ENCODE results near the gene MAP4. TPM values are rescaled to one million over a fixed set of nuclear protein-coding genes. Genes with fewer than 3 reads are reported as not detected.
"Not testable (repeated sequence)": the region's sequence is repeated elsewhere in the genome, so short reads cannot be mapped to it uniquely, and the experiment has no call there.

MAP4 gene, protein sequence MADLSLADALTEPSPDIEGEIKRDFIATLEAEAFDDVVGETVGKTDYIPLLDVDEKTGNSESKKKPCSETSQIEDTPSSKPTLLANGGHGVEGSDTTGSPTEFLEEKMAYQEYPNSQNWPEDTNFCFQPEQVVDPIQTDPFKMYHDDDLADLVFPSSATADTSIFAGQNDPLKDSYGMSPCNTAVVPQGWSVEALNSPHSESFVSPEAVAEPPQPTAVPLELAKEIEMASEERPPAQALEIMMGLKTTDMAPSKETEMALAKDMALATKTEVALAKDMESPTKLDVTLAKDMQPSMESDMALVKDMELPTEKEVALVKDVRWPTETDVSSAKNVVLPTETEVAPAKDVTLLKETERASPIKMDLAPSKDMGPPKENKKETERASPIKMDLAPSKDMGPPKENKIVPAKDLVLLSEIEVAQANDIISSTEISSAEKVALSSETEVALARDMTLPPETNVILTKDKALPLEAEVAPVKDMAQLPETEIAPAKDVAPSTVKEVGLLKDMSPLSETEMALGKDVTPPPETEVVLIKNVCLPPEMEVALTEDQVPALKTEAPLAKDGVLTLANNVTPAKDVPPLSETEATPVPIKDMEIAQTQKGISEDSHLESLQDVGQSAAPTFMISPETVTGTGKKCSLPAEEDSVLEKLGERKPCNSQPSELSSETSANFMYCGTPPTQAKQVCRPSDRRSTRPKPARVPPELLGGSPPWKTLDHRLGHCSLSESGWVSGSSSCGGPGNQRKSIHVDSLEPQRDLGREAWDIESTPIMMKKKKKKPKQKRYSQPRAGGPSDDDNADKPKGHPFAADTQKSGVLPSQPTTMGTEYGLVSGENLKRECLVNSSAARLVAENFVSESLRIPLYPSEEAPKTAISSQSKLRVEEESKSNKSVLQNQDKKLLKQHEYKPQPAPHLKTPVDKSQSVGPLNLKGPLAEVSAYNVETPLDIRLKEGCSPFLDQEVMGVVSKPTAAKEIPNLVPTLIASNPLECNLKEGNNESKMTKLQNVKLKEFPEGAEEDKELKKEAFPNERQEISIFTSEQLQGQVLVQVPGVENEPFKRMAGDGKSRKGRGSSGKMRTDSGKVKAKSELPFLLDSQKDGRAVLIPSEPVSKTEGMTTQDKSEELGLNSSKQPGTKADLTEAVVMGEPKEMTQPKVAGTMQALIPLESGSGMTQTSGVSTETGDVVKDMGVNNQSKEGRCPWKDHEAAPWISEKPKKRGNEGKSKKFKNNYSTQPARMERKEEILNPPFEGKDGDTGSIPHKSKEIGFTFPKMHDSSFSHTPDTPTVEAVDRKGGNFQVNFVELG (N-terminal part only)
- 121 and 132 TPM in 2 replicates for total RNA-seq (2014; rRNA removed; shearing (Covaris generic))
- polyA plus RNA-seq (2016; fragmentation: Nextera tagmentation; extraction: Ambion mirVana), result 235 and 253 TPM in 2 replicates

DNA sequence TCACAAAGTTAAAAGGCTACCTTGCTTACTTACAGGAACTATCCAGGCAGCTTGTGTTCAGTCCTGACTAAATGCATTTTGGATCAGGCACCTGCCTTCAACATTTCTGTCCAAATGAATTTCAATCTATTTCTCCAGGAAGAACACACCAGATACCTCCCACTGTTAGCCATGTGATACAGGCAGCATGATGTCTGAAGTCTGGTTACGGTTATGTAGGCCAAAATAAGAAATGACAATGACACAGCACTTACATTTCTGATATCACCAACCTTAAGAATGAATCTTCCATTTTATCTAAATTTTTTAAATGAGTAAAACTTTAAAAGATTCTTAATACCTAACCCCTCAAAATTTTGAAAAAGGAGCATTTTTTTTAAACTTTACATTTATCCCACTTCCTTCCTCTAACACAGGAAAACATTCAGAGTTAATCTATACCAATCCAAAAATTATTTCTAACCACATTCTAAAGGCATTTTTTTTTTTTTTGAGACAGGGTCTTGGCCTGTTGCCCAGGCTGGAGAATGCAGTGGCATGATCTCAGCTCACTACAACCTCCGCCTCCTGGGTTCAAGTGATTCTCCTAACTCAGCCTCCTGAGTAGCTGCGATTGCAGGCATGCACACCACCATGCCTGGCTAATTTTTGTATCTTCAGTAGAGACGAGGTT lies at the start of gene MAP4:
Gene MAP4 (minus strand): TSS at position 116 of the 673 bp plus-strand sequence. CDS start 17,556 bp downstream, outside the sequence.
- 47 to 51% methylated on average over 4 of the region's 4 CpGs for WGBS, 2 experiments (ENCODE audit: low coverage in 1 of 2, low lambda C conversion rate in 2 of 2, missing lambda C conversion rate in 2 of 2)
- H3K4me2 ChIP-seq (ENCODE audit: unreplicated experiment), result no peak within 1 kb of the TSS
- H2AFZ ChIP-seq, result no peak within 1 kb of the TSS
- no peaks in the 10 kb centered on the region for H3K36me3 ChIP-seq (ENCODE audit: low read depth)
- peaks cover 66% of the 10 kb centered on the region for H3K4me1 ChIP-seq (ENCODE audit: insufficient read depth)
- H3K9ac ChIP-seq, result no peak within 1 kb of the TSS
- peaks cover 55% of the 10 kb centered on the region for H3F3A ChIP-seq (ENCODE audit: insufficient read depth)
- H3K27me3 ChIP-seq (replicated peaks; ENCODE audit: insufficient read depth), result no peaks in the 10 kb centered on the region
- peak; percentile 27 for DNase-seq
- peak within 1 kb of the TSS; percentile 37 for H3K27ac ChIP-seq
- no peaks in the 10 kb centered on the region for H3K9me2 ChIP-seq (ENCODE audit: insufficient read depth)
- H3K79me2 ChIP-seq (ENCODE audit: insufficient read depth), result peaks cover 100% of the 10 kb centered on the region
- no peak for TF ChIP-seq EZH2phosphoT487 (IDR thresholded peaks at IDR 0.05; ENCODE audit: insufficient read depth, low read depth)
- no peak for TF ChIP-seq EZH2 (IDR thresholded peaks at IDR 0.05; ENCODE audit: insufficient read depth, poor library complexity, severe bottlenecking)
- peaks cover 48% of the 10 kb centered on the region for H4K20me1 ChIP-seq (ENCODE audit: insufficient read depth)
- H3K4me3 ChIP-seq, result no peak within 1 kb of the TSS
- in situ Hi-C loops (cut with MboI), result no loop called here
- H3K9me3 ChIP-seq (ENCODE audit: low read depth), result no peaks in the 10 kb centered on the region

DNA sequence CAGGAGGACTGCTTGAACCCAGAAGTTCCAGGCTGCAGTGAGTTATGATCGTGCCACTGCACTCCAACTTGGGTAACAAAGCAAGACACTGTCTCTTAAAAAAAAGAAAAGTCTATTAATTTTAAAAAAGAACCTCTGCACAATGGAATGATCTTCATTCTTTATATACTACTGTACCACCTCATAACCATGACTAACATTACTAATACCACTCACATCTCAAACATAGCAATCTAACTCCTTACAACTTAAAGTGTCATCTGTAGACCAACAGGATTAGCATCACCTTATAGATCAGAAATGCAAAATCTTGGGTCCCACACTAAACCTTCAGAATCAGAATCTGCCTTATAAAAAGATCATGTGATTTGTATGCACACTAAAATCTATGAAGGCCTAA lies 48.8 kb upstream of the MAP4 start:
- peak overlapping the region; percentile 1; the same call in 1 of the 2 replicates for H3K9ac ChIP-seq
- H3K27me3 ChIP-seq (replicated peaks; ENCODE audit: insufficient read depth), result no peaks in the 10 kb centered on the region
- H3K27ac ChIP-seq, result peak overlapping the region; percentile 48
- H3K4me1 ChIP-seq (ENCODE audit: insufficient read depth), result peaks cover 52% of the 10 kb centered on the region
- no peak for TF ChIP-seq EZH2phosphoT487 (IDR thresholded peaks at IDR 0.05; ENCODE audit: insufficient read depth, low read depth)
- no peak for TF ChIP-seq EZH2 (IDR thresholded peaks at IDR 0.05; ENCODE audit: insufficient read depth, poor library complexity, severe bottlenecking)
- peak; percentile 63 for DNase-seq
- H3K36me3 ChIP-seq (ENCODE audit: low read depth), result 0 out of 2 replicates have a peak, but pooled peaks cover 2% of the 10 kb centered on the region
- H2AFZ ChIP-seq, result no peak overlapping the region
- H3F3A ChIP-seq (ENCODE audit: insufficient read depth), result peaks cover 50% of the 10 kb centered on the region
- H3K4me2 ChIP-seq (ENCODE audit: unreplicated experiment), result peak overlapping the region; percentile 55
- no peaks in the 10 kb centered on the region for H3K9me2 ChIP-seq (ENCODE audit: insufficient read depth)
- H4K20me1 ChIP-seq (ENCODE audit: insufficient read depth), result peaks cover 32% of the 10 kb centered on the region
- no peaks in the 10 kb centered on the region for H3K9me3 ChIP-seq (ENCODE audit: low read depth)
- in situ Hi-C loops (cut with MboI), result no loop called here
- peaks cover 96% of the 10 kb centered on the region for H3K79me2 ChIP-seq (ENCODE audit: insufficient read depth)
- H3K4me3 ChIP-seq, result no peak overlapping the region
- 88 to 95% methylated on average over 1 of the region's 1 CpG for WGBS, 2 experiments (ENCODE audit: low coverage in 1 of 2, low lambda C conversion rate in 2 of 2, missing lambda C conversion rate in 2 of 2)

DNA sequence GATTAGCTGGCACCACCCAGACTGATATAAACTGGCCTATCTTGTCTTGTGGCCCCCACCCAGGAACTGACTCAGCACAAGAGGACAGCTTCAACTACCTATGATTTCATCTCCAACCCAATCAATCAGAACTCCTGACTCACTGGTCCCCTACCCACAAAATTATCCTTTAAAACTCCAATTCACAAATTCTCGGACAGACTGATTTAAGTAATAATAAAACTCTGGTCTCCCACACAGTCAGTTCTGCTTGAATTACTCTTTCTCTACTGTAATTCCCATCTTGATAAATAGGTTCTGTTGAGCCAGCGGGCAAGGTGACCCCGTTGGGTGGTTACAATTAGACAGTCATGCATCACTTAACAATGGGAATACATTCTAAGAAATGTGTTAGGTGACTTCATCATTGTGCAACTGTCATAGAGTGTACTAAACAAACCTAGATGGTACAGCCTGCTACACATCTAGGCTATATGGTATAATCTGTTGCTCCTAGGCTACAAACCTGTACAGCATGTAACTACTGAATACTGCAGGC lies 48.1 kb upstream of the MAP4 start:
- in situ Hi-C loops (cut with MboI), result no loop called here
- Histone ChIP-seq H3K27me3 (replicated peaks; ENCODE audit: insufficient read depth) (no peaks in the 10 kb centered on the region), H3K9ac (peak overlapping the region; percentile 1; the same call in 1 of the 2 replicates), H3K27ac (peak overlapping the region; percentile 48), H3K36me3 (ENCODE audit: low read depth) (0 out of 2 replicates have a peak, but pooled peaks cover 2% of the 10 kb centered on the region), H3K4me1 (ENCODE audit: insufficient read depth) (peaks cover 47% of the 10 kb centered on the region), H3K9me3 (ENCODE audit: low read depth) (no peaks in the 10 kb centered on the region), H2AFZ (no peak overlapping the region), H3K79me2 (ENCODE audit: insufficient read depth) (peaks cover 96% of the 10 kb centered on the region), H3K4me3 (no peak overlapping the region), H3K4me2 (ENCODE audit: unreplicated experiment) (peak overlapping the region; percentile 55), H3K9me2 (ENCODE audit: insufficient read depth) (no peaks in the 10 kb centered on the region), H3F3A (ENCODE audit: insufficient read depth) (peaks cover 50% of the 10 kb centered on the region), H4K20me1 (ENCODE audit: insufficient read depth) (peaks cover 32% of the 10 kb centered on the region)
- WGBS, 2 experiments (ENCODE audit: low coverage in 1 of 2, low lambda C conversion rate in 2 of 2, missing lambda C conversion rate in 2 of 2), result 53 to 56% methylated on average over 3 of the region's 3 CpGs
- DNase-seq, result peak; percentile 59
- TF ChIP-seq EZH2phosphoT487 (IDR thresholded peaks at IDR 0.05; ENCODE audit: insufficient read depth, low read depth) (no peak), EZH2 (IDR thresholded peaks at IDR 0.05; ENCODE audit: insufficient read depth, poor library complexity, severe bottlenecking) (no peak)

DNA sequence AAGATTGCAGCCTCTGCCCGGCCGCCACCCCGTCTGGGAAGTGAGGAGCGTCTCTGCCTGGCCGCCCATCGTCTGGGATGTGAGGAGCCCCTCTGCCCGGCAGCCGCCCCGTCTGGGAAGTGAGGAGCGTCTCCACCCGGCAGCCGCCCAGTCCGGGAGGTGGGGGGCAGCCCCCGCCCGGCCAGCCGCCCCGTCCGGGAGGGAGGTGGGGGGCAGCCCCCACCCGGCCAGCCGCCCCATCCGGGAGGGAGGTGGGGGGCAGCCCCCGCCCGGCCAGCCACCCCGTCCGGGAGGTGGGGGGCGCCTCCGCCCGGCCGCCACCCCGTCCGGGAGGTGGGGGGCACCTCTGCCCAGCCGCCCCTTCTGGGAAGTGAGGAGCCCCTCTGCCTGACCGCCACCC lies 45.4 kb upstream of the MAP4 start:
- in situ Hi-C loops (cut with MboI), result not testable (repeated sequence)
- 94% methylated on average over 29 of the region's 33 CpGs; no CpG with 5 or more reads in 1 of the 2 experiments for WGBS, 2 experiments (ENCODE audit: low coverage in 1 of 2, low lambda C conversion rate in 2 of 2, missing lambda C conversion rate in 2 of 2)
- H3K79me2 ChIP-seq (ENCODE audit: insufficient read depth), result peaks cover 88% of the 10 kb centered on the region

More for the DNA sequence above, 45.4 kb upstream of the MAP4 start:
- H3K27me3 ChIP-seq (replicated peaks; ENCODE audit: insufficient read depth); DNase-seq; H3K4me3 ChIP-seq; H3K27ac ChIP-seq; H3K4me2 ChIP-seq (ENCODE audit: unreplicated experiment); H3K36me3 ChIP-seq (ENCODE audit: low read depth); H3K9ac ChIP-seq; H3K9me2 ChIP-seq (ENCODE audit: insufficient read depth); H3K9me3 ChIP-seq (ENCODE audit: low read depth); H2AFZ ChIP-seq: not testable (repeated sequence)
- H3F3A ChIP-seq (ENCODE audit: insufficient read depth), result peaks cover 41% of the 10 kb centered on the region
- peaks cover 35% of the 10 kb centered on the region for H4K20me1 ChIP-seq (ENCODE audit: insufficient read depth)
- H3K4me1 ChIP-seq (ENCODE audit: insufficient read depth), result peaks cover 46% of the 10 kb centered on the region

All from GM23248 (cell line).